GM21825 (cell line): ENCODE measurements around the gene SAT1.
A peak's percentile ranks its signal among the peaks of the same experiment; 100 is the strongest.
"Not testable (repeated sequence)": the region's sequence is repeated elsewhere in the genome, so short reads cannot be mapped to it uniquely, and the experiment has no call there.

Source experiments
- ATAC-seq: cut with Tn5 transposase; IDR thresholded peaks from one replicate; pipeline ENCODE4 v1.9.1; 2021; ENCODE audit warnings: mild to moderate bottlenecking, moderate library complexity; ENCODE audit not compliant: unreplicated experiment

Gene SAT1

DNA sequence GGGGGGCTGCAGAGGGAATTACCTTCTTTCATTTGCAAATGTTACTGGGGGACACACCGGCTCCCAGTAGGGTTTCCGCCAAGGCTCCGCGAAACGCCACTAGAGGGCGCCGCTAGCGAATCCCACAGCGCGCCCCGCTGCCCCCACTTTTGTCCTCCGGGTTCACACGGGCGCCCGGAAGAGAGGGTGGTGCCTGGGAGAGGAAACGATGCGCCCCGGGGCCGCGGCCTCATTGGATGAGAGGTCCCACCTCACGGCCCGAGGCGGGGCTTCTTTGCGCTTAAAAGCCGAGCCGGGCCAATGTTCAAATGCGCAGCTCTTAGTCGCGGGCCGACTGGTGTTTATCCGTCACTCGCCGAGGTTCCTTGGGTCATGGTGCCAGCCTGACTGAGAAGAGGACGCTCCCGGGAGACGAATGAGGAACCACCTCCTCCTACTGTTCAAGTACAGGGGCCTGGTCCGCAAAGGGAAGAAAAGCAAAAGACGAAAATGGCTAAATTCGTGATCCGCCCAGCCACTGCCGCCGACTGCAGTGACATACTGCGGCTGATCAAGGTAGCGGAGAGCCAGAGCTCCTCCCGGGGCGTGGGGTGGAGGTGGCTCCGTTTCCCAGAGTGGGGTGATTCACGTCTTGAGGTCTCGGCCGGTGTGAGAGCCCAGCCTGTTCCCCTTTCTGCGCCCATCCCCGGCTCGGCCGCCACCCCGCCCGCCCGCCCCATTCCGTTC lies at the start of gene SAT1:
SAT1 (plus strand) TSS at position 311 of the 726 bp plus-strand sequence; CDS start at position 490, 179 bp downstream.
- peak; percentile 84 for ATAC-seq

DNA sequence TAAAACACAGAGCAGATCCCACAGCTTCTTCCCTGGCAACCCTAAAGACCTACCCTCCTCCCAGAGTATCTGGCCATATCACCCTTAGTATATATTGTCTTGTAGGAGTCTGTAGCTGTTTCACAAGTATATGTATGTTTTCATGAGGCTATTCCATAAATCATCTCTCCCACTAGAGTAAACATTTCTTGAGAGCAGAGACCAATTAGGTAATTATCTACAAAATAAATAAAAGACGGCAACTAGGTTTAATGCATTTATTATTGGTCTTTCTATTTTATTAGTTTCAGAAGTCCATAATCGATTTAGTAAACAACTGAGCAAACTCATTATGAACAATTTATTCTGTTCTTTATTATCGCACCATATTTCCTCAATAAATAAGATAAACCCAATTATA lies 46.9 kb upstream of the SAT1 start:
- ATAC-seq: no peak

DNA sequence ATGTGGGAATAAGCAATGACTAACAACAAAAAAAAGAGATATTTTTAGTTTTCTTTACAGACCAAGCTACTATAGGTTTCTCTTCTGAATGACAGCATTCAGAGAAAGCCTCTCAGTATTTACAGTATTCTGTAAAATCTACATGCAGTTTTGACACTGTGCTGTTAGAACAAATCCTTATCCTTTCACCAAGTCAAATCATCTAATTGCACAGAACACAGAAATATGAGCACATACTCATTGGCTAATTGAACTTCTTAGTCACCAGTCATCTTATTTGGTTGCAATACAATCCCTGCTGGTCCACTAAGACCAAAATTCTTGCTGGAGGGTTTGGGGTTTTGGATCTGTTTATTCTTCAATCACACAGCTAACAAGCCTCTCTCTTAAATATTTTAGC lies 45.6 kb upstream of the SAT1 start:
- ATAC-seq: no peak

DNA sequence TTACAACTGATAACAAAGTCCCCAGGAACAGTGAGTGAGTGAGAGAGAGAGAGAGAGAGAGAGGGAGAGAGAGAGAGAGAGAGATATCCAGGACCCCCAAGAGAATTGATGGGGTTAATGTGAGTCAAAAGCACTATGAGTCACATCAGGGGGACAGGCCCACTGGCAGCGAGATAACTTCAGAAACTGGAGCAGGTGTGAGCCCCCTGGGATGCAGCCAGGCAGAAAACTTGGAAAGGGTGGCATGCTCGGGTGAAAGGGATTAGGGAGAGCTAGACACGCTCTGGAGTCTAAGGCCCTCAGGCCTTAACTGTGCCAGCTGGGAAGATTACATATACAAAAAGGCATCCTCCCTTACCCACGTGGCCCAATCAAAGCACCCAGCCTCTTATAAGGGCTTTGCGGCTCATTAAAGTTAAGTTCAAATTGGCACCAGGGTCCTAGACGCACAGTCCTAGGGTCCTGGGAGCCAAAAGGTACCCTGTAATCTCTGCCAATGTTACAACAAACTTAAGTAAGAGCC lies 40.7 kb upstream of the SAT1 start:
- no peak for ATAC-seq

DNA sequence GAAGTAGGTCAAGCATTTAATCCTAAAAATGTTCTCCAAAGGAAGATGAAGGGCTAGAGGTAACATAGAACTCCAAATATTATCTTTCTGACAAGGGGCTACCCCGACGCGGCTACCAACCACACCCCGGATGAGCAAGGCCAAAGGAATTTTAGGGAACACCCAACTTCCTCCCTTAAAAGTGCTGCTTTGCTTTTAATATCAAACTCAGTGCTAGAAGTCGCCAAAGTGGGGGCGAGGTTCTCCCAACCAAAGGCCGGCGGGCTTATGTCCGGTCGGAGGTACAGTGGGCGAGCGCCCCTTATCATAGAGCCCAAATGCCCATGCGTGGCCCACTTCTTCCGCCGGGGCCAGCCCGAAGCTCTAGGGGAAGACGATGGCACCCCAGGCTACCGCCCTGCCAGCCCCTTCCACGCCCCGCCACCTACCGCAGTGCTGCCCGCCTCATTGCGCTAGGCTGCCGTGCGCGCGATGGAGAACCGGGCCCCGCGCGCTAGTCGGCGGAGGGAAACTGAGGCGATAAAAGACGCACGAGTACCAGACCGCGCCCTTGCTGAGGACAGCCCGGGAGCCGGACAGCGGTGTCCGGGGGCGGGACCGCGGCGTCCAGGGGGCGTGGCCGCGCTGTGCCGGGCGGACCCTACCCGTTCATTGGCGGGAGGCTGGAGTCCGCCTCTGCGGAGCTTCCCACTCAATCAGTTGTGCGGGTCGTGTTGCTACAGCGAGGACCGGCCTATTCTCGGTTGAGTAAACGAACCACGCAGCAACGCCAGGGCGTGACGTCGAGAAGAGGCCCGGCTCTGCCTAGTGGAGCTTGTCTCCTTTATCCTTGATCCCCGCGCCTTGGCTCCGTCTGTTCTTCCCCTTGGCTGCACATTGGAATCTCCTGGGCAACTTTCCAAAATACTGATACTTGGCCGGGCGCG lies 40.0 kb upstream of the SAT1 start, which contains the start of gene ACOT9:
ACOT9 (minus strand) TSS at position 580 of the 926 bp plus-strand sequence; CDS start at position 448, 132 bp downstream.
- ATAC-seq: peak; percentile 96

DNA sequence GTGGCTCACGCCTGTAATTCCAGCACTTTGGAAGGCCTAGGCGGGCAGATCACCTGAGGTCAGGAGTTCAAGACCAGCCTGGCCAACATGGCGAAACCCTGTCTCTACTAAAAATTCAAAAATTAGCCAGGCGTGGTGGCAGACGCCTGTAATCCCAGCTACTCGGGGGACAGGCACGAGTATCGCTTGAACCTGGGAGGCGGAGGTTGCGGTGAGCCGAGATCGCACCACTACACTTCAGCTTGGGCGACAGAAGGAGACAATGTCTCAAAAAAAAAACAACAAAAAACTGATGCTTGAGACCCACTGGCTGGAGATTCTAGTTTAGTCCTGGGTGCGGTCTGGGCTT lies 39.4 kb upstream of the SAT1 start:
- ATAC-seq: not testable (repeated sequence)

DNA sequence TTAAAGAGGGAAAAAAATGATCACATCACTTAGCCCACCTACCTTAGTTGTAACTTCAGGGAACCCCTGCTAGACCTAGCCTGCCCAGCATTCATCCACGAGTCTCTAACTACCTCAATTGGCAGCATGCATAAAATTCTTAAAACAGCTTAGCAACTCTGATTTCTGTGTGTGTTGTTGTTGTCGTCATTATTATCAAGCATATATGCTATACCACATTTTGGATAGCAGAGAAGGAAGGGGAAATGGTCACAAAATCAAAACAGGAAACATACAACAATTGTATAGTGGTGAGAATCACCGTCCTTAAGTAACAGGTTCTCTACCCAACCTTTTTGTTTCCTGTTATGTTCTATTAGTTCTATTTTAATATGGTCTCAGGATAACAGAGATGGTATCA lies 37.2 kb upstream of the SAT1 start:
- ATAC-seq: no peak

DNA sequence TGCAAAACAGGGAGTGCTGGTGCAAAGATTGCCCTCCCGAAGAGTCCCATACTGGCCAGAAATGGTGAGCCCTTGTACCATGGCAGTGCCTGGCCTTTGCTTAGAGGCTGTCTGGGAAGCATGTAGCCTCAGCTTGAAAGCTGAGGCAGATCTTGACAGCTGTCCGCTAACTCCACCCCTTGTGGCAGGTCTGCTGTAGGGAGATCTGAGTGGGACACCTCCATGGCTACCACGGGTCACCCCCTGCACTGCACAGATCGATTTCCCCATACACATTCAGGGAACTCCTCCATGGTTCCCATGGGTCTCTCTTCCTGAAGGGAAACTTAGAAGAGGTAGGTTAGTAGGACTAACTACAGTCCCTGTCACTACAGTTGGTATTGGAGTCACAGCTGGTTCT lies 33.8 kb upstream of the SAT1 start:
- ATAC-seq: no peak

DNA sequence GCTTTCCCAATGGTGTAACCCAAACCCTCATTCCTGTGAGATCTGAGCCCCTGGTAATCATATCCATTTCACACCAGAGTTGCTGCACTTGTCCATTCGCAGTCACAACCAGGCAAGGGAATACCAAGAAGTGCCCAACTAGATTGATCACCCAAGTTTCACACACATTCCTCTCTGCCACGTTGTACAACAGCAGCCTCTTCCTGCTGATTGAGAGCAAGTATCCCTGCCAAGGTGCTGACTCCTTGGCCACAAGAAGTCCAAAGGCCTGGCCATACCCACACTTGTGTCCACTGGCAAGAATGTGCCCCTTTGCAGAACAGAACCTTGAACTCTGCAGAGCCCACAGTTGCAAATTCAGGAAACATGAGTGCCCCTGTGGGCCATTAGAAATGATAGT lies 33.4 kb upstream of the SAT1 start:
- ATAC-seq: no peak

DNA sequence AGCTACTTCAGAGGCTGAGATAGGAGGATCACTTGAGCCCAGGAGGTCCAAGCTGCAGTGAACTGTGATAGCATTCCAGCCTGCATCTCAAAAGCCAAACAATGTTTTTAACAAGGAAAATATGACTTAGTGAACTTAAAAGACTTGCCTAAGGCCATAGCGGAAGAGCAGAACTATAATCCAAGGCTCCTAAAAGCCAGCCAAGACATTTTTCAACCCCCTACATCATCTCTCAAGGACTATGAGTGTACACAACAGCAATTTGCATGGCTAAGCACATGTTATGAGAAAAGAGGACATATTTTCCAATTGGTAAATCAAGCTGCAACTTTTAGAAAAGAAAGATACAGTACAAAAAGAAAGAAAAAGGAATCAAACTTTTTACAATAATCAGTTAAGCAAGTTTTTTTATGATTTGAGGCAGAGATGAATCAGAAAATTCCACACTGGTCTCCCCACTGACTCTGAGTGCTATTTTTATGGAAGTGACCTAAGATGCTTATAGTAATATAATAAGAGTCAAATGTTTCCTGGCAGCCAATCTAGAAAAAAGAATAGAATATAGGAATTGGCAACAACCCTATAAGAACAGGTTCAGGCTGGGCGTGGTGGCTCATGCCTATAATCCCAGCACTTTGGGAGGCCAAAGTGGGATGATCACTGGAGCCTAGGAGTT lies 30.1 kb upstream of the SAT1 start:
- no peak for ATAC-seq

DNA sequence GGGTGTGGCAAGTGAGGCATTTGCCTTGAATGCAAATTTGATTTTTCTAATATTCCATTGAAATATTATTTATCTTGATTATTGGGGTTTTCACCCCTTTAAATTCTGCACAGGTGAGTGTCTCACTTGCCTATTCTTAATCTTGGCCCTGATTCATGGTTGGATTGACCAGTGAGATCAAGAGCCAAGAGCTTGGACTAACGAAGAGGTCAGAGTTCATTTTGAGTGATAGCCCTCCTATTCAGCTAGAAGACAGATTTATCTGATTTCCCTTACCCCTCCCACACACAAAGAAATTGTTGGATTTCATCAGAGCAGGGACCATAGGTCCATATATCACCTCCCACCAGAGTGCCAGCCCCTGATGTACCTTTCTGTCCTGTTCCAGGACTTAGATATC lies 28.3 kb upstream of the SAT1 start:
- no peak for ATAC-seq

DNA sequence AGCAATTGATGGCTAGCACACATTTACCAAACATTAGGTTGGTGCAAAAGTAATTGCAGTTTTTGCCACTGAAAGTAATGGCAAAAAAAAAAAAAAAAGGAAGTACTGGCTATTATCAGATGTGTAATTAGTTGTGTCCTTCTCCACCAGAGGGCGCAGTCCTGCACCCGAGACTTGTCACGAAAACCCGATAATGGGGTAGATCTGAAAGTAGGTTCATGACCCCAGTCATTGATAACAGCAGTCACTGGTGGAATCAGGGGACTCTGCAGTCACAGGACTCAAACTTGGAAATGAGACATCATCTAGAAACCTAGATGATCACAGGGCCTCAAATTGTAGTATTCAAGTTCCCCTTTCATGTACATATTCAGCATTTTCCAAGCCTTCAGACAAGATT lies 26.8 kb upstream of the SAT1 start:
- ATAC-seq: peak; percentile 76

DNA sequence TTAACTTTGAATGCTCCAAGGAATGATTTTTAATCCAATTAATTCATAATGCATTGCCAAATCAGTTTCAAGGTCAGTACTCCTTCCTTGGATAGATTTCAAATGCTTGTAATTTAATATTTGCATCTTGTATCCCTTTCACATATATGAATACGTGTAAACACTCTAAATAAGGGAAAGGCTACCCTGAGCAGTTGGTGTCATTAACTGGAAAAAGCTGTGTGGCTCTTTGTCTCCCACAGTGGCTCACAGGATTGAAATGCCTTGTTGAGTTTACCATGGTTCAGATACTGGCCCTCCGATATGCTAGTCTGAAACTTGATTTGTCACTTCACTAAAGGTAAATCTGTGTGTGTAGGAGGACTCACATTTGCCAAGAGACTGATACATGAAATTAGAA lies 23.2 kb upstream of the SAT1 start:
- no peak for ATAC-seq

DNA sequence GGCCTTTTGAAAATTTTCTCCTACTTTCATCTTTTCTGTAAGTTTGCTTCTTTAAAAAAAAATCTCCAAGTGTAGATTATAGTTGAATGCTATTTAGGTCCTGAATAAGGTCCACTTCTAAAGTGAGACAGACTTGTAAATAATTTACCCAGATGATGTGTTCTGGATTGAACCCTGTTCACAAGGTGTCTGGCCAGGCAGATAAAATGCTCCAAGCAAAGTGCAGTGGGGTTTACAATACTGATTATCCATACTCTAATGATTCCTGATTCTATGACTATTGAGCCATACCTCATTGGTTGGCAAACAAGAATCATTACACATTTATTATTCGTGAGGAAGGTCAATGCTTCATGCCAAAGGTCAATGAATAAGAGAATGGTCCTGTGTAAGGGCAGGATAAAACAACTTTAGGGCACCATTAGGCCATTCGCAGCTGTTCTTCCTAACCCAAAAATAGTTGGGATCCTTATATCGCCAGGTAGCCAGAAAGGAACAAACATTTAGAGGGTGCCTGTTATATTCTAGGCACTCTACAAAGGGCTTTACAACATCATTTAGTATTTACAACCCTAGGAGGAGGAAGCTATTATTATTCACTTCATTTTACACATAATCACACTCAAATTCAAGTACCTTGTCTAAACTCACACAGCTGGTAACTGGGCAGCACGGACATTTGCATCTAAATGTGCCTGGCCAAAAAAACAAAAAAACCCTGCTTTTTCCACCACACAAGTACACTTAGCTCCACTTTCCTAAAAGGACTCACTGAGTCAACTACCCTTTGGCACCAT lies 18.6 kb upstream of the SAT1 start:
- no peak for ATAC-seq

DNA sequence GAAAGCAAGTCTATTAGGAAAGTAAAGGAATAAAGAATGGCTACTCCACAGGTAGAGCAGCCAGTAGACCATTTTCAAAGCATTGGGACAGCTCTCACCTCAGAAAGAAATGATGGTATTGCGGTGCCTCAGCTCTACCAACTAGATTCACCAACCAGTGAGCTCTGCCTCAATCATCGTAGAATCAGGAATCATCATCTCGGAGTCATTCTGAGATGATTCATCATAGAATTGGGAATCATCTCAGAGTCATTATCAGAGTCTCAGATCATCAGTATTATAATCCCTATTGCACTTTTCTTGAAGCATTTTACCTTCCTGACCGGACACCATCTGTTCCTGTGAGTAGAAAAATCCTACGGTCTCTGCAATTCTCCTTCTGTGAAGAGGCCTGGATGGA lies 17.5 kb upstream of the SAT1 start:
- no peak for ATAC-seq

DNA sequence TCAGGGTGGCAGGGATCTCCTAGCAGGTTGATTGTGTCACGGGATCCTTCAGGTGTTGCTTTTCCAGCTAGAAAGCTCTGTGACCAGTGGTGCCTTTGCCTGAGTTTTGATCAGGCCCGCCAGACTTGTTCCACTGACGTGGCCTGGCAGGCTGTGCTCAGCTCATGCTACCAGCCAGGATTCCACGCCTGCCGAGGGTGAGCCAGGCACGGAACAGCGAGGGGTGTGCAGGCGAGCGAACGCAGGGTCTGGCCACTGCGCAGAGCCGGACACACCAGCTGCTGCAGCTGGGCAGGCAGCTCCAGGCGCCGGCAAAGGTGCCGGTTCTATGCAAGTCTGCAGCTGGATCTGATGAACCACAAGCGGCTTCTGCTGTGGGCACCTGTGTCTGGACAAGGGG lies 17.1 kb upstream of the SAT1 start:
- no peak for ATAC-seq

DNA sequence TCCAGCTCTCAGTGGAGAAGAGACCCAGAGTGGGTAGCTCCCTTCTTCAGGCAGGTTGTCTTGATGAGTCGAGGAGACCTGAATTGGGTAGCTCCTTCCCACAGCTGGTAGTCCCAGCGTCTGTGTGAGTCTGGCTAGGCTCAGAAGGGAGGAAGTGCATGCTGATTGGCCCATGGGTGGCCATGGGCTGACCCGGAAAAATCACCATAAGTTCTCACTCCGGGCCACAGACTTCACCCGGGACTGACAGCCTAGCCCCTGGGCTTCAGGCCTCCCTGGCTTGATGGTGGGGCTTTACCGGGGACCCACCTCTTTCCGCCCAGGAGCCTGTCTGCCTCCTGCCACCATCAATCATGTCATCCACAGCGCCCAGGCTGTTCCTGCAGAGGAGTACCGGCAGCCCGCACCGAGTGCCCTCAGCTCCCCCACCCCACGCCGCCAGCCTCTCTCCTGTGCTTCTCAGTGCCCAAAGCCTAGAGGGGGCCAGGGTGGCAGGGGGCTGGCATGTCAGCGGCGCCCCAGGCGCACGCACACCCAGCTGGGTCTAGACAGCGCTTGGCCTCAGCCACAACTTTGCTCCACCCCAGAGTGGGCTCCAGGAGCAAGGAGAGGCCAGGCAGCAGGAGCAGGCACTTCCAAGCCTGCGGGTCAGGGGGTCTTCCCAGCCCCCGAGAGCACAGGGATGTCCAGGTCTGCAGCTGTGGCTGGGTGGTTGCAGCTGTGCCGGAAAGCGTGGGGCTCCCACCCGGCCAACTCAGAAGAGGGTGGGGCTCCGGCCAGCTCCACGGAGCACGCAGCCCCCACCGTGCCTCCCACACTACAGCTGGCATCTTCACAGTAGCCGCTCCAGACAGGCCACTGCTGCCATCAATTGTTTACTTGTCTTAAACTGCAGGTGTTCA lies 16.1 kb upstream of the SAT1 start:
- ATAC-seq: no peak

DNA sequence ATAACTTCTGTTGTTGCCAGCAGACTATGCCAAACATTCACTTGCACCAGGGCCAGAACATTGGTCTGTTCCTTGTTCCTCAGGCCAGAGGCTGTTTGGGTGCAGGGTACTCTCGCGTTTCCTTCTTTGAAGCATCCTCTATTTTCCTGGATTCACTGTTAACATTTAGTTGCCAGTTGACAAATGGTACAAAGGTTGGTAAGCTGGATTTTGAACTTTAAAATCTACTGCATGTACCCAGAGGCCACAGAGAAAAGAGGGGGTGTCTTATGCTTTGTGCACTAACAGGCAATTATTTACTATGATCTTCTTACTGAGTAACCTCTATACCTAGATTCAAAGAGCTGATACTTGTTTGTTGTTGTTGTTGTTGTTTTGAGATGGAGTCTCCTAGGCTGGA lies 12.8 kb upstream of the SAT1 start:
- ATAC-seq: no peak

DNA sequence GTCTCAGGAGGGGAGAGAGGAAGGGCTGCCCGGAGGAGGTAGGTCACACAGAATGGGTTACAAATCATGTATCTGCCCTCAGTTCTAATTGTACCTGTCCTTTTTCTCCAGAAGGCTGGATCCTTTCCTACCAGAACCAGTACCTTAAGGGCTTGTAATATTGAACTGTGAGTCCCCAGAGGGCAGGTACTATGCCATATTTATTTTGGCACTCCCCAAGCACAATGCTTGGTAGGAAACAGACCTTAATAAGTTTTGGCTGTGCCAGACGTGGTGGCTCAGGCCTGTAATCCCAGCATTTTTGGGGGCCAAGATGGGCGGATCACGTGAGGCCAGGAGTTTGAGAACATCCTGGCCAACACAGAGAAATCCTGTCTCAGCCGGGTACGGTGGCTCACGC lies 11.9 kb upstream of the SAT1 start:
- ATAC-seq: not testable (repeated sequence)
